ENCODE measurements around the gene CPLX4. TPM values are rescaled to one million over a fixed set of nuclear protein-coding genes. Genes with fewer than 3 reads are reported as not detected.

CPLX4 gene
- total and polyA plus RNA-seq, 2 of the 13 experiments (the other 11 are each of a cell fraction or from before 2014, with no cell fraction given): not detected

DNA sequence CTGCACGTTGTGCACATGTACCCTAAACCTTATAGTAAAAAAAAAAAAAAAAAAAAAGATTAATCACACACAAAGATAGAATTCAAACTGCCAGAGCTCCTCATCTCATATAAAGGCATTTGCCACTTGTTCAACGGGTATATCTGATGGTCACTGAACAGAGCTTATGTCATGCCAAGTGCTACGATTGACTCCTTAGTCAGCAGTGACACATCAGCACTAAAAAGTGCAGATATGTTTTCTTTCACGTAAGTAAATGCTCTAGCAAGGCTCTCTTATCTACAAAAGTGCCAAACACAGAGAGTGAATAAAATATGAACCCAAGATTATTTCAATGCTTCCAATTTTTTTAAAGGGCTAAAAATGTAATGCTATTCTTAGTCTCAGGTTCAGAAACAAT is 39.5 kb upstream of the CPLX4 start:
- no peaks in the 10 kb centered on the region for H3K9me3 ChIP-seq (ENCODE audit: low read length)
- H3K27me3 ChIP-seq (ENCODE audit: control insufficient read depth in 1 of 2, insufficient read depth in 2 of 2, low read length in 2 of 2): peaks cover 0 to 4% of the 10 kb centered on the region in 2 experiments; a peak in 1 of 5 replicates
- WGBS (ENCODE audit: low lambda C conversion rate): 4% methylated on average over 4 of the region's 4 CpGs
- ChIA-PET POLR2A (interaction anchor here (0.7 to 0.9 kb wide), 2 partner anchors 12 to 16 kb away, joined by 3 to 6 read pairs; no protein-coding TSS in a partner anchor), CTCF (ENCODE audit: low intra/inter-chr PET ratio, low total read pairs) (no interaction called here)
- in situ Hi-C loops (cut with HindIII; ENCODE audit: extremely low pct_ligation_motif_present, low pct_unique_long_range_greater_than_20kb): no loop called here
- no peak overlapping the region for H2AFZ ChIP-seq (ENCODE audit: low read length)
- intact Hi-C loops (cut with micrococcal nuclease; ENCODE audit: unreplicated experiment): loop anchor here (2.0 kb wide), 1 partner anchor 45 kb away; no protein-coding TSS in a partner anchor
- TSS peak; percentile 54 for BruUV-seq (replicated peaks)
- peaks cover 53% of the 10 kb centered on the region for H3K4me1 ChIP-seq (ENCODE audit: insufficient read depth, low read length)
- peak overlapping the region; percentile 97 to 100 (median 98); a peak in 5 of 6 replicates for H3K4me3 ChIP-seq (replicated peaks in 1 of 3; ENCODE audit: insufficient read depth in 1 of 3, low read depth in 2 of 3, low read length in 3 of 3)
- H3K36me3 ChIP-seq (replicated peaks in 1 of 2; ENCODE audit: control insufficient read depth in 1 of 2, insufficient read depth in 2 of 2, low read length in 2 of 2): peaks cover 1 to 29% of the 10 kb centered on the region in 2 experiments
- TF ChIP-seq RXRA (CRISPR knock-in tag; IDR thresholded peaks at IDR 0.05) (no peak), SAP130 (CRISPR knock-in tag; IDR thresholded peaks at IDR 0.05; ENCODE audit: low read depth) (peak; percentile 32), MAFF (IDR thresholded peaks at IDR 0.05; ENCODE audit: low read depth, low read length) (peak; percentile 52), MAFK (conservative IDR thresholded peaks at IDR 0.05 in 1 of 2, IDR thresholded peaks at IDR 0.05 in 1 of 2; ENCODE audit: low read length in 2 of 2) (peak; percentile 43 to 58; a peak in 3 of 4 replicates), ZNF773 (CRISPR knock-in tag; IDR thresholded peaks at IDR 0.05; ENCODE audit: borderline replicate concordance) (no peak), MAFG (CRISPR knock-in tag; IDR thresholded peaks at IDR 0.05) (0 out of 2 replicates have a peak, but pooled peaks have one; percentile 26)
- H3K9ac ChIP-seq (ENCODE audit: insufficient read depth, low read depth, low read length): peak overlapping the region; percentile 100
- FAIRE-seq (no peak), DNase-seq (ENCODE audit: low spot score) (peak; percentile 47), ATAC-seq (no peak)
- peak overlapping the region; percentile 80 for H3K4me2 ChIP-seq (ENCODE audit: low read depth, low read length)
- peaks cover 44% of the 10 kb centered on the region for H3K79me2 ChIP-seq (ENCODE audit: insufficient read depth, low read length)
- H3K27ac ChIP-seq (ENCODE audit: extremely low read length, insufficient read depth, low read length): peak overlapping the region; percentile 98
- H4K20me1 ChIP-seq (ENCODE audit: insufficient read depth, low read length): peaks cover 30% of the 10 kb centered on the region

DNA sequence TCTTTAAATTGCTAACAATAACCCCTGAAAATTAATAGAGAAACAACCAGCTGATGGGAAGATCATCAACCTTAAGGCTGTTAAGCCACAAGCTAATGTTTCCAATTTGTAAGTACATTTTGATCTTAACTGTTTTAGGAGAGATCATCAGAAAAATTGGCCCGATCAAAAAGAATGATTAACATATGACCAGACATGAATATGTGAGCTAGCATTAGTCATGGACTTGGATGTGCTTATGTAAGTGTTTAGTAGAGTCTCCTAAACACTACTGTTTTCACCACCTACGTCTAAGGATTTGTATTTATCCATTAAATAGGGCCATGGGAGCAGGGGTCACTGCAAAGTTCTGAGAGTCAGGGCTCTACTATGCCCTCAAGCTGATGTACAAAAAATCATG is 36.3 kb upstream of the CPLX4 start:
- FAIRE-seq (no peak), DNase-seq (ENCODE audit: low spot score) (no peak), ATAC-seq (no peak)
- H3K4me1 ChIP-seq (ENCODE audit: insufficient read depth, low read length): peaks cover 57% of the 10 kb centered on the region
- H4K20me1 ChIP-seq (ENCODE audit: insufficient read depth, low read length): peaks cover 30% of the 10 kb centered on the region
- no peak overlapping the region for H3K27ac ChIP-seq (ENCODE audit: extremely low read length, insufficient read depth, low read length)
- ChIA-PET CTCF (ENCODE audit: low intra/inter-chr PET ratio, low total read pairs) (no interaction called here), POLR2A (interaction anchor here (1.1 kb wide), 1 partner anchor 28 kb away, joined by 3 read pairs; no protein-coding TSS in a partner anchor)
- no peaks in the 10 kb centered on the region for H3K9me3 ChIP-seq (ENCODE audit: low read length)
- peaks cover 11 to 55% of the 10 kb centered on the region in 2 experiments for H3K36me3 ChIP-seq (replicated peaks in 1 of 2; ENCODE audit: control insufficient read depth in 1 of 2, insufficient read depth in 2 of 2, low read length in 2 of 2)
- no peak overlapping the region for H3K4me3 ChIP-seq (replicated peaks in 1 of 3; ENCODE audit: insufficient read depth in 1 of 3, low read depth in 2 of 3, low read length in 3 of 3)
- intact Hi-C loops (cut with micrococcal nuclease; ENCODE audit: unreplicated experiment) (no loop called here), in situ Hi-C loops (cut with HindIII; ENCODE audit: extremely low pct_ligation_motif_present, low pct_unique_long_range_greater_than_20kb) (no loop called here)
- no TSS peak for BruUV-seq (replicated peaks)
- H3K79me2 ChIP-seq (ENCODE audit: insufficient read depth, low read length): peaks cover 50% of the 10 kb centered on the region
- no peak overlapping the region for H2AFZ ChIP-seq (ENCODE audit: low read length)
- H3K9ac ChIP-seq (ENCODE audit: insufficient read depth, low read depth, low read length): no peak overlapping the region
- WGBS (ENCODE audit: low lambda C conversion rate): 100% methylated on average over 2 of the region's 2 CpGs
- H3K27me3 ChIP-seq (ENCODE audit: control insufficient read depth in 1 of 2, insufficient read depth in 2 of 2, low read length in 2 of 2): peaks cover 0 to 4% of the 10 kb centered on the region in 2 experiments; a peak in 1 of 5 replicates
- no peak overlapping the region for H3K4me2 ChIP-seq (ENCODE audit: low read depth, low read length)
- TF ChIP-seq CAMTA2 (CRISPR knock-in tag; IDR thresholded peaks at IDR 0.05; ENCODE audit: borderline replicate concordance) (no peak), MXI1 (IDR thresholded peaks at IDR 0.05; ENCODE audit: borderline replicate concordance, low read depth, low read length) (no peak), SOX5 (CRISPR knock-in tag; IDR thresholded peaks at IDR 0.05; ENCODE audit: borderline replicate concordance) (no peak), KLF16 (CRISPR knock-in tag; IDR thresholded peaks at IDR 0.05) (no peak), KMT2A (CRISPR knock-in tag; IDR thresholded peaks at IDR 0.05) (no peak), ZNF572 (CRISPR knock-in tag; IDR thresholded peaks at IDR 0.05) (no peak), ZZZ3 (CRISPR knock-in tag; IDR thresholded peaks at IDR 0.05; ENCODE audit: borderline replicate concordance) (no peak), SRF (IDR thresholded peaks at IDR 0.05; ENCODE audit: low read depth, low read length) (no peak), ZNF138 (CRISPR knock-in tag; IDR thresholded peaks at IDR 0.05; ENCODE audit: low read depth) (no peak), NR3C1 (CRISPR knock-in tag; IDR thresholded peaks at IDR 0.05) (no peak), TRAFD1 (CRISPR knock-in tag; IDR thresholded peaks at IDR 0.05; ENCODE audit: borderline replicate concordance) (no peak)
- TF ChIP-seq, protein P1, sequence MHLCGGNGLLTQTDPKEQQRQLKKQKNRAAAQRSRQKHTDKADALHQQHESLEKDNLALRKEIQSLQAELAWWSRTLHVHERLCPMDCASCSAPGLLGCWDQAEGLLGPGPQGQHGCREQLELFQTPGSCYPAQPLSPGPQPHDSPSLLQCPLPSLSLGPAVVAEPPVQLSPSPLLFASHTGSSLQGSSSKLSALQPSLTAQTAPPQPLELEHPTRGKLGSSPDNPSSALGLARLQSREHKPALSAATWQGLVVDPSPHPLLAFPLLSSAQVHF (CRISPR knock-in tag; IDR thresholded peaks at IDR 0.05): no peak
